HL-60 (cell line): ENCODE data around the gene APH1B.
"Not testable (repeated sequence)": the region's sequence is repeated elsewhere in the genome, so short reads cannot be mapped to it uniquely, and the experiment has no call there.

Experiments used
- DNase-seq, 2 experiments: peaks; one replicate each; pipeline ENCODE4 v3.0.0-alpha.2; 2010 to 2020; ENCODE audit warnings: low read depth in 1 of 2, low spot score in 1 of 2
- H3K27ac ChIP-seq: fragments of 250-450 bp; sonication (Bioruptor Pico); replicated peaks from 2 replicates; pipeline ENCODE4 v1.5.1; 2020; ENCODE audit warnings: mild to moderate bottlenecking, moderate library complexity
- H3K27me3 ChIP-seq: fragments of 250-450 bp; sonication (Bioruptor Pico); 2 replicates; pipeline ENCODE4 v1.5.1; 2021; ENCODE audit warnings: mild to moderate bottlenecking, moderate library complexity; ENCODE audit not compliant: insufficient read depth, poor library complexity, severe bottlenecking
- H3K4me3 ChIP-seq: replicated peaks from 2 replicates; pipeline ENCODE4 v1.5.1; 2011; ENCODE audit warnings: mild to moderate bottlenecking, control low read depth, low read length; ENCODE audit not compliant: insufficient read depth
- CTCF ChIP-seq: IDR thresholded peaks from one replicate; pipeline ENCODE4 v1.5.1; 2011; ENCODE audit warnings: low read length, control low read depth, inconsistent platforms; ENCODE audit not compliant: insufficient read depth
- GABPA ChIP-seq: IDR thresholded peaks from 2 replicates; pipeline ENCODE4 v1.6.1; 2012; ENCODE audit warnings: low read depth
- POLR2AphosphoS5 ChIP-seq: IDR thresholded peaks from 2 replicates; pipeline ENCODE4 v1.6.1; 2012; ENCODE audit warnings: low read depth
- REST ChIP-seq: IDR thresholded peaks from 2 replicates; pipeline ENCODE4 v1.6.1; 2012; ENCODE audit warnings: low read depth; ENCODE audit not compliant: insufficient replicate concordance
- SPI1 ChIP-seq: IDR thresholded peaks from 2 replicates; pipeline ENCODE4 v1.6.1; 2012; ENCODE audit warnings: low read depth, mild to moderate bottlenecking, borderline replicate concordance

APH1B gene

GRCh38 chr15:63318344-63318743, 40.9 kb downstream of the APH1B start:
- Histone ChIP-seq H3K4me3 (no peak overlapping the region), H3K27ac (no peak overlapping the region), H3K27me3 (no peaks in the 10 kb centered on the region)
- no peak for DNase-seq
- TF ChIP-seq GABPA: no peak
- no peak for TF ChIP-seq SPI1
- no peak for TF ChIP-seq POLR2AphosphoS5
- TF ChIP-seq CTCF: no peak
- TF ChIP-seq REST: no peak

GRCh38 chr15:63319065-63319464, 41.7 kb downstream of the APH1B start:
- H3K27me3 ChIP-seq: no peaks in the 10 kb centered on the region
- no peak for TF ChIP-seq GABPA
- TF ChIP-seq POLR2AphosphoS5: no peak
- TF ChIP-seq REST: no peak
- TF ChIP-seq CTCF: no peak
- no peak for TF ChIP-seq SPI1
- no peak overlapping the region for H3K4me3 ChIP-seq
- H3K27ac ChIP-seq: no peak overlapping the region
- DNase-seq: no peak

- H3K27ac ChIP-seq, DNase-seq, H3K4me3 ChIP-seq, H3K27me3 ChIP-seq: not testable (repeated sequence)
These were observed 43.0 kb downstream of the APH1B start for GRCh38 chr15:63320446-63320845.

GRCh38 chr15:63320981-63321380, 43.6 kb downstream of the APH1B start:
- H3K27me3 ChIP-seq, H3K4me3 ChIP-seq, DNase-seq, H3K27ac ChIP-seq: not testable (repeated sequence)

GRCh38 chr15:63321462-63321861, 44.1 kb downstream of the APH1B start:
- no peak for DNase-seq
- no peak for TF ChIP-seq POLR2AphosphoS5
- TF ChIP-seq SPI1: no peak
- TF ChIP-seq GABPA: no peak
- TF ChIP-seq REST: no peak
- TF ChIP-seq CTCF: no peak
- no peak overlapping the region for H3K4me3 ChIP-seq
- no peaks in the 10 kb centered on the region for H3K27me3 ChIP-seq
- no peak overlapping the region for H3K27ac ChIP-seq
